Gastroesophageal sphincter (tissue), 3 donors: Measurements from ENCODE around the gene AXIN2.

ENCODE experiments used
- EP300 ChIP-seq: sonication (generic); formaldehyde crosslinking; IDR thresholded peaks from one replicate; pipeline ENCODE4 v1.6.1; 2017; ENCODE audit warnings: antibody characterized with exemption, mild to moderate bottlenecking
- POLR2AphosphoS5 ChIP-seq: sonication (generic); formaldehyde crosslinking; IDR thresholded peaks from one replicate; pipeline ENCODE4 v1.6.1; 2017; ENCODE audit warnings: antibody characterized with exemption
- TF ChIP-seq, protein P1 (sequence below), 4 experiments: fragments of 200-600 bp in 2 of 4; fragments of 450-650 bp in 2 of 4; sonication (generic) in 1 of 4; IDR thresholded peaks; one replicate each; pipeline ENCODE4 v1.5.1; 2017 to 2019; ENCODE audit warnings: antibody characterized with exemption in 4 of 4, mild to moderate bottlenecking in 2 of 4, moderate library complexity in 2 of 4

- TF ChIP-seq, protein P1, sequence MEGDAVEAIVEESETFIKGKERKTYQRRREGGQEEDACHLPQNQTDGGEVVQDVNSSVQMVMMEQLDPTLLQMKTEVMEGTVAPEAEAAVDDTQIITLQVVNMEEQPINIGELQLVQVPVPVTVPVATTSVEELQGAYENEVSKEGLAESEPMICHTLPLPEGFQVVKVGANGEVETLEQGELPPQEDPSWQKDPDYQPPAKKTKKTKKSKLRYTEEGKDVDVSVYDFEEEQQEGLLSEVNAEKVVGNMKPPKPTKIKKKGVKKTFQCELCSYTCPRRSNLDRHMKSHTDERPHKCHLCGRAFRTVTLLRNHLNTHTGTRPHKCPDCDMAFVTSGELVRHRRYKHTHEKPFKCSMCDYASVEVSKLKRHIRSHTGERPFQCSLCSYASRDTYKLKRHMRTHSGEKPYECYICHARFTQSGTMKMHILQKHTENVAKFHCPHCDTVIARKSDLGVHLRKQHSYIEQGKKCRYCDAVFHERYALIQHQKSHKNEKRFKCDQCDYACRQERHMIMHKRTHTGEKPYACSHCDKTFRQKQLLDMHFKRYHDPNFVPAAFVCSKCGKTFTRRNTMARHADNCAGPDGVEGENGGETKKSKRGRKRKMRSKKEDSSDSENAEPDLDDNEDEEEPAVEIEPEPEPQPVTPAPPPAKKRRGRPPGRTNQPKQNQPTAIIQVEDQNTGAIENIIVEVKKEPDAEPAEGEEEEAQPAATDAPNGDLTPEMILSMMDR (IDR thresholded peaks at IDR 0.05) = no peak
- TF ChIP-seq POLR2AphosphoS5 (no peak), EP300 (no peak)
Observed at GRCh38 chr17:65487990-65488389, 73.5 kb downstream of the AXIN2 start.
